IMR-90 (cell line): ENCODE results near the gene CLNK. TPM values are rescaled to one million over a fixed set of nuclear protein-coding genes. Genes with fewer than 3 reads are reported as not detected.

Experiments
- ATAC-seq: fragments of 200-7000 bp; cut with Tn5 transposase; 2 replicates; pipeline ENCODE4 v1.9.1; 2020; ENCODE audit warnings: low read depth, mild to moderate bottlenecking, moderate library complexity
- BruUV-seq: library from RNA; stranded (reverse); fragments of 400-500 nt; replicated peaks from 2 replicates; lab custom pipeline; 2021; lab: Mats Ljungman, UMichigan
- CTCF ChIA-PET: fragments of 300-600 bp; formaldehyde crosslinking; extraction: SDS; loops from one replicate; lab custom pipeline; 2021; ENCODE audit warnings: antibody characterized with exemption; lab: Yijun Ruan, JAX
- POLR2A ChIA-PET: fragments of 300-600 bp; sonication (Branson Sonifier 250); formaldehyde crosslinking; loops from one replicate; lab custom pipeline; 2022; ENCODE audit warnings: antibody characterized with exemption; ENCODE audit not compliant: unreplicated experiment; lab: Charles Lee
- DNase-seq: peaks from one replicate; pipeline ENCODE4 v3.0.0; 2013
- H2AFZ ChIP-seq: replicated peaks from 2 replicates; pipeline ENCODE3; 2013; ENCODE audit warnings: low read length, mild to moderate bottlenecking; ENCODE audit not compliant: poor library complexity
- H2AK5ac ChIP-seq: 2 replicates; pipeline ENCODE4 v1.6.1; 2013; ENCODE audit warnings: low read depth, low read length, inconsistent platforms
- H2AK9ac ChIP-seq: replicated peaks from 2 replicates; pipeline ENCODE3; 2013; ENCODE audit warnings: mild to moderate bottlenecking, low read depth, low read length, moderate library complexity; ENCODE audit not compliant: poor library complexity
- H2BK120ac ChIP-seq: 2 replicates; pipeline ENCODE4 v1.6.1; 2013; ENCODE audit warnings: low read depth, low read length, inconsistent platforms
- H2BK15ac ChIP-seq: 3 replicates; pipeline ENCODE4 v1.6.1; 2013; ENCODE audit warnings: low read depth, low read length, inconsistent platforms
- H2BK20ac ChIP-seq: 2 replicates; pipeline ENCODE4 v1.6.1; 2013; ENCODE audit warnings: low read depth, mild to moderate bottlenecking, inconsistent platforms, low read length, moderate library complexity
- H2BK5ac ChIP-seq: 2 replicates; pipeline ENCODE4 v1.6.1; 2013; ENCODE audit warnings: mild to moderate bottlenecking, low read depth, low read length, inconsistent platforms; ENCODE audit not compliant: poor library complexity, severe bottlenecking
- H3K14ac ChIP-seq: replicated peaks from 2 replicates; pipeline ENCODE4 v1.6.1; 2013; ENCODE audit warnings: low read depth, low read length, inconsistent platforms
- H3K18ac ChIP-seq: 2 replicates; pipeline ENCODE4 v1.6.1; 2013; ENCODE audit warnings: low read depth, low read length, control low read depth
- H3K23ac ChIP-seq: 2 replicates; pipeline ENCODE4 v1.6.1; 2013; ENCODE audit warnings: low read depth, low read length, inconsistent platforms
- H3K27ac ChIP-seq: 2 replicates; pipeline ENCODE4 v1.5.1; 2013; ENCODE audit warnings: mild to moderate bottlenecking, control low read depth, low read length; ENCODE audit not compliant: insufficient read depth
- H3K27me3 ChIP-seq: 2 replicates; pipeline ENCODE4 v1.6.1; 2013; ENCODE audit warnings: low read length; ENCODE audit not compliant: control insufficient read depth, insufficient read depth
- H3K36me3 ChIP-seq: 2 replicates; pipeline ENCODE4 v1.6.1; 2013; ENCODE audit warnings: low read length, mixed read lengths; ENCODE audit not compliant: control insufficient read depth, insufficient read depth
- H3K4ac ChIP-seq: 2 replicates; pipeline ENCODE4 v1.6.1; 2013; ENCODE audit warnings: low read depth, low read length, inconsistent platforms
- H3K4me1 ChIP-seq: 2 replicates; pipeline ENCODE4 v1.6.1; 2013; ENCODE audit warnings: low read length, mixed read lengths; ENCODE audit not compliant: control insufficient read depth, insufficient read depth
- H3K4me2 ChIP-seq: 2 replicates; pipeline ENCODE4 v1.6.1; 2013; ENCODE audit warnings: low read depth, mild to moderate bottlenecking, control low read depth, low read length, moderate library complexity
- H3K4me3 ChIP-seq: 2 replicates; pipeline ENCODE4 v1.5.1; 2013; ENCODE audit warnings: low read depth, mild to moderate bottlenecking, control low read depth, low read length, moderate library complexity; ENCODE audit not compliant: insufficient read depth
- H3K56ac ChIP-seq: 2 replicates; pipeline ENCODE4 v1.6.1; 2013; ENCODE audit warnings: low read length, inconsistent platforms; ENCODE audit not compliant: insufficient read depth; ENCODE audit errors: extremely low read depth
- H3K79me1 ChIP-seq, 2 experiments: 2 replicates each; pipeline ENCODE4 v1.6.1; 2013; ENCODE audit warnings: low read length in 2 of 2, inconsistent platforms in 1 of 2, low read depth in 1 of 2
- H3K9ac ChIP-seq: 2 replicates; pipeline ENCODE4 v1.6.1; 2013; ENCODE audit warnings: low read depth, low read length, control low read depth
- H3K9me1 ChIP-seq: 2 replicates; pipeline ENCODE4 v1.6.1; 2013; ENCODE audit warnings: low read length, inconsistent platforms; ENCODE audit not compliant: insufficient read depth
- H3K9me3 ChIP-seq: 2 replicates; pipeline ENCODE4 v1.6.1; 2013; ENCODE audit warnings: low read length; ENCODE audit not compliant: control insufficient read depth, insufficient read depth
- H4K20me1 ChIP-seq: 2 replicates; pipeline ENCODE4 v1.6.1; 2013; ENCODE audit warnings: low read length, inconsistent platforms; ENCODE audit not compliant: insufficient read depth
- H4K5ac ChIP-seq: 2 replicates; pipeline ENCODE4 v1.6.1; 2013; ENCODE audit warnings: mild to moderate bottlenecking, low read depth, low read length, control low read depth
- H4K8ac ChIP-seq, 2 experiments: 2 replicates each; pipeline ENCODE4 v1.6.1; 2013; ENCODE audit warnings: low read depth in 2 of 2, low read length in 2 of 2, control low read depth in 1 of 2, inconsistent platforms in 1 of 2
- H4K91ac ChIP-seq: 2 replicates; pipeline ENCODE4 v1.6.1; 2013; ENCODE audit warnings: low read depth, low read length, inconsistent platforms; ENCODE audit not compliant: insufficient read depth
- BHLHE40 ChIP-seq: fragments of 150-350 bp; IDR thresholded peaks from 2 replicates; pipeline ENCODE4 v1.6.1; 2016; ENCODE audit warnings: mild to moderate bottlenecking, low read depth, low read length
- NFE2L2 ChIP-seq: fragments of 150-350 bp; IDR thresholded peaks from 2 replicates; pipeline ENCODE4 v1.6.1; 2016; ENCODE audit warnings: low read depth, mild to moderate bottlenecking, low read length
- SMC3 ChIP-seq: fragments of 150-350 bp; IDR thresholded peaks from 2 replicates; pipeline ENCODE4 v1.6.1; 2016; ENCODE audit warnings: low read depth, mild to moderate bottlenecking, antibody characterized with exemption, low read length, moderate library complexity
- WGBS, 2 experiments: methylation state at CpG; one replicate each; pipeline versions ENCODE4 v1.1.5 to v1.1.7; 2013; ENCODE audit warnings: missing lambda C conversion rate in 2 of 2; ENCODE audit not compliant: insufficient read length in 1 of 2; ENCODE audit errors: extremely low coverage in 2 of 2; 5-methylcytosine and 5-hydroxymethylcytosine counted together
- dilution Hi-C: fragments of 300-500 bp; cut with HindIII; formaldehyde crosslinking; loops from one replicate; pipeline ENCODE4 v1.14.3; 2018; ENCODE audit warnings: low sequenced_read_pairs; ENCODE audit not compliant: unreplicated experiment
- in situ Hi-C: fragments of 300-500 bp; cut with MboI; formaldehyde crosslinking; loops from 3 replicates; pipeline ENCODE4 v1.14.3; 2019; ENCODE audit warnings: low sequenced_read_pairs, inconsistent platforms, mixed read lengths
- intact Hi-C: fragments of 100-400 bp; cut with micrococcal nuclease; formaldehyde crosslinking; loops from 2 replicates; pipeline ENCODE4 v1.10.0; 2022
- polyA plus RNA-seq, 3 experiments: library from polyadenylated mRNA; depleted of rRNA; stranded (reverse); fragments of >200 nt; gene quantifications; 2 replicates each; pipeline ENCODE4 v1.2.3, GENCODE V29; 2012; ENCODE audit warnings: low replicate concordance in 1 of 3
- total RNA-seq: library from RNA; depleted of rRNA; stranded (reverse); fragments of >200 nt; gene quantifications from 2 replicates; pipeline ENCODE4 v1.2.3, GENCODE V29; 2012

Gene CLNK
- total and polyA plus RNA-seq, 2 of the 4 experiments (the other 2 are of a cell fraction) = not detected

DNA sequence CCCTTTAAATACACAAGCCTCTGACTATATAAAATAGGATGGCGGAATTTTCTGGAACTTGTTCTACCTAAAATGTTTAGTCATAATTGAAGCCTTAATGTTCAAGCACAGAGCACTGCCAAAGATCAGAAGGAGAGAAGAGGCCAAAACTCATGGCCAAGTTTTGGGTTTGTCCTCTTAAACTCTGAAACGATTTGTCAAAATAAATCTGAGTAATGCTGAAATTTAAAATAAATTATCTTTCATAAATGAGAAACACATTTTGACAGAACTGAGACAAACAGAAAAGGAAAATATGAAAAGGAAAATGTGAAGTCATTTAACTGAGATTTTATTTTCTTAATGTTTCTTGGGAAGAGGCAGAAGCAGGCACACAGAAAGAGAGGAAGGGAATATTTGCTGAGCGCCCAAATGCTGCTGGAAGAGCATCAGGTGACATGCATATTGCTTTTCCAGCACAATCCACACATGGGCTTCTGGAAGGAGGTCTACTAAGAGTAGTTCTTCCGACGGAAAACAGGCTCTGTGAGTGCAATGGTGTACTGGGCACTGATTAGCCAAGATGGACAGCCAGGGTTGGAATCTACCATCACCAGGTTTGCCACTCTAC, 179.9 kb downstream of the CLNK start:
- H3K9me1 ChIP-seq = no peaks in the 10 kb centered on the region
- no peak overlapping the region for H2BK20ac ChIP-seq
- H3K4ac ChIP-seq = no peak overlapping the region
- no peaks in the 10 kb centered on the region for H3K9me3 ChIP-seq
- no peak overlapping the region for H4K91ac ChIP-seq
- no peak overlapping the region for H2BK5ac ChIP-seq
- no peak overlapping the region for H2AK9ac ChIP-seq
- no peaks in the 10 kb centered on the region for H3K27me3 ChIP-seq
- no peaks in the 10 kb centered on the region for H3K4me1 ChIP-seq
- no peak overlapping the region for H3K56ac ChIP-seq
- no peak overlapping the region for H3K18ac ChIP-seq
- no peak overlapping the region for H2BK15ac ChIP-seq
- ATAC-seq (no peak), DNase-seq (no peak)
- no peaks in the 10 kb centered on the region for H3K36me3 ChIP-seq
- no peak overlapping the region for H3K27ac ChIP-seq
- no peak overlapping the region for H2BK120ac ChIP-seq
- CTCF ChIA-PET = no interaction called here
- H3K23ac ChIP-seq = no peak overlapping the region
- H4K5ac ChIP-seq = no peak overlapping the region
- no peaks in the 10 kb centered on the region for H4K20me1 ChIP-seq
- H3K79me1 ChIP-seq = no peaks in the 10 kb centered on the region
- in situ Hi-C loops = no loop called here
- BruUV-seq = no TSS peak
- no peak overlapping the region for H3K14ac ChIP-seq
- no peak overlapping the region for H4K8ac ChIP-seq
- POLR2A ChIA-PET = no interaction called here
- dilution Hi-C loops = no loop called here
- no peak for TF ChIP-seq SMC3
- TF ChIP-seq NFE2L2 = no peak
- no peak for TF ChIP-seq BHLHE40
- no peak overlapping the region for H2AFZ ChIP-seq
- no peak overlapping the region for H3K4me3 ChIP-seq
- WGBS, 2 experiments = no CpG with 5 or more reads among the region's 5 CpGs
- no peak overlapping the region for H3K4me2 ChIP-seq
- H2AK5ac ChIP-seq = no peak overlapping the region
- intact Hi-C loops = no loop called here
- H3K9ac ChIP-seq = no peak overlapping the region
